IMR-90 (cell line): ENCODE results near the gene ETV6. TPM values are rescaled to one million over a fixed set of nuclear protein-coding genes. Genes with fewer than 3 reads are reported as not detected.
A peak's percentile ranks its signal among the peaks of the same experiment; 100 is the strongest.

ENCODE experiments used
- ATAC-seq: fragments of 200-7000 bp; cut with Tn5 transposase; 2 replicates; pipeline ENCODE4 v1.9.1; 2020; ENCODE audit warnings: low read depth, mild to moderate bottlenecking, moderate library complexity
- BruUV-seq: library from RNA; stranded (reverse); fragments of 400-500 nt; replicated peaks from 2 replicates; lab custom pipeline; 2021; lab: Mats Ljungman, UMichigan
- CTCF ChIA-PET: fragments of 300-600 bp; formaldehyde crosslinking; extraction: SDS; loops from one replicate; lab custom pipeline; 2021; ENCODE audit warnings: antibody characterized with exemption; lab: Yijun Ruan, JAX
- POLR2A ChIA-PET: fragments of 300-600 bp; sonication (Branson Sonifier 250); formaldehyde crosslinking; loops from one replicate; lab custom pipeline; 2022; ENCODE audit warnings: antibody characterized with exemption; ENCODE audit not compliant: unreplicated experiment; lab: Charles Lee
- DNase-seq: peaks from one replicate; pipeline ENCODE4 v3.0.0; 2013
- H2AFZ ChIP-seq: replicated peaks from 2 replicates; pipeline ENCODE3; 2013; ENCODE audit warnings: low read length, mild to moderate bottlenecking; ENCODE audit not compliant: poor library complexity
- H2AK5ac ChIP-seq: 2 replicates; pipeline ENCODE4 v1.6.1; 2013; ENCODE audit warnings: low read depth, low read length, inconsistent platforms
- H2AK9ac ChIP-seq: replicated peaks from 2 replicates; pipeline ENCODE3; 2013; ENCODE audit warnings: mild to moderate bottlenecking, low read depth, low read length, moderate library complexity; ENCODE audit not compliant: poor library complexity
- H2BK120ac ChIP-seq: 2 replicates; pipeline ENCODE4 v1.6.1; 2013; ENCODE audit warnings: low read depth, low read length, inconsistent platforms
- H2BK15ac ChIP-seq: 3 replicates; pipeline ENCODE4 v1.6.1; 2013; ENCODE audit warnings: low read depth, low read length, inconsistent platforms
- H2BK20ac ChIP-seq: 2 replicates; pipeline ENCODE4 v1.6.1; 2013; ENCODE audit warnings: low read depth, mild to moderate bottlenecking, inconsistent platforms, low read length, moderate library complexity
- H2BK5ac ChIP-seq: 2 replicates; pipeline ENCODE4 v1.6.1; 2013; ENCODE audit warnings: mild to moderate bottlenecking, low read depth, low read length, inconsistent platforms; ENCODE audit not compliant: poor library complexity, severe bottlenecking
- H3K14ac ChIP-seq: replicated peaks from 2 replicates; pipeline ENCODE4 v1.6.1; 2013; ENCODE audit warnings: low read depth, low read length, inconsistent platforms
- H3K18ac ChIP-seq: 2 replicates; pipeline ENCODE4 v1.6.1; 2013; ENCODE audit warnings: low read depth, low read length, control low read depth
- H3K23ac ChIP-seq: 2 replicates; pipeline ENCODE4 v1.6.1; 2013; ENCODE audit warnings: low read depth, low read length, inconsistent platforms
- H3K27ac ChIP-seq: 2 replicates; pipeline ENCODE4 v1.5.1; 2013; ENCODE audit warnings: mild to moderate bottlenecking, control low read depth, low read length; ENCODE audit not compliant: insufficient read depth
- H3K27me3 ChIP-seq: 2 replicates; pipeline ENCODE4 v1.6.1; 2013; ENCODE audit warnings: low read length; ENCODE audit not compliant: control insufficient read depth, insufficient read depth
- H3K36me3 ChIP-seq: 2 replicates; pipeline ENCODE4 v1.6.1; 2013; ENCODE audit warnings: low read length, mixed read lengths; ENCODE audit not compliant: control insufficient read depth, insufficient read depth
- H3K4ac ChIP-seq: 2 replicates; pipeline ENCODE4 v1.6.1; 2013; ENCODE audit warnings: low read depth, low read length, inconsistent platforms
- H3K4me1 ChIP-seq: 2 replicates; pipeline ENCODE4 v1.6.1; 2013; ENCODE audit warnings: low read length, mixed read lengths; ENCODE audit not compliant: control insufficient read depth, insufficient read depth
- H3K4me2 ChIP-seq: 2 replicates; pipeline ENCODE4 v1.6.1; 2013; ENCODE audit warnings: low read depth, mild to moderate bottlenecking, control low read depth, low read length, moderate library complexity
- H3K4me3 ChIP-seq: 2 replicates; pipeline ENCODE4 v1.5.1; 2013; ENCODE audit warnings: low read depth, mild to moderate bottlenecking, control low read depth, low read length, moderate library complexity; ENCODE audit not compliant: insufficient read depth
- H3K56ac ChIP-seq: 2 replicates; pipeline ENCODE4 v1.6.1; 2013; ENCODE audit warnings: low read length, inconsistent platforms; ENCODE audit not compliant: insufficient read depth; ENCODE audit errors: extremely low read depth
- H3K79me1 ChIP-seq, 2 experiments: 2 replicates each; pipeline ENCODE4 v1.6.1; 2013; ENCODE audit warnings: low read length in 2 of 2, inconsistent platforms in 1 of 2, low read depth in 1 of 2
- H3K9ac ChIP-seq: 2 replicates; pipeline ENCODE4 v1.6.1; 2013; ENCODE audit warnings: low read depth, low read length, control low read depth
- H3K9me1 ChIP-seq: 2 replicates; pipeline ENCODE4 v1.6.1; 2013; ENCODE audit warnings: low read length, inconsistent platforms; ENCODE audit not compliant: insufficient read depth
- H3K9me3 ChIP-seq: 2 replicates; pipeline ENCODE4 v1.6.1; 2013; ENCODE audit warnings: low read length; ENCODE audit not compliant: control insufficient read depth, insufficient read depth
- H4K20me1 ChIP-seq: 2 replicates; pipeline ENCODE4 v1.6.1; 2013; ENCODE audit warnings: low read length, inconsistent platforms; ENCODE audit not compliant: insufficient read depth
- H4K5ac ChIP-seq: 2 replicates; pipeline ENCODE4 v1.6.1; 2013; ENCODE audit warnings: mild to moderate bottlenecking, low read depth, low read length, control low read depth
- H4K8ac ChIP-seq, 2 experiments: 2 replicates each; pipeline ENCODE4 v1.6.1; 2013; ENCODE audit warnings: low read depth in 2 of 2, low read length in 2 of 2, control low read depth in 1 of 2, inconsistent platforms in 1 of 2
- H4K91ac ChIP-seq: 2 replicates; pipeline ENCODE4 v1.6.1; 2013; ENCODE audit warnings: low read depth, low read length, inconsistent platforms; ENCODE audit not compliant: insufficient read depth
- CEBPB ChIP-seq: IDR thresholded peaks from 2 replicates; pipeline ENCODE4 v1.6.1; 2012; ENCODE audit warnings: low read depth, low read length, improper control_type of control experiment
- CHD1 ChIP-seq: IDR thresholded peaks from 2 replicates; pipeline ENCODE4 v1.6.1; 2012; ENCODE audit warnings: low read depth, low read length, improper control_type of control experiment
- CTCF ChIP-seq: conservative IDR thresholded peaks from 2 replicates; pipeline ENCODE4 v1.5.1; 2012; ENCODE audit warnings: mild to moderate bottlenecking, low read depth, low read length, improper control_type of control experiment
- MAFK ChIP-seq: IDR thresholded peaks from 2 replicates; pipeline ENCODE4 v1.6.1; 2012; ENCODE audit warnings: low read depth, low read length, improper control_type of control experiment
- MAZ ChIP-seq: IDR thresholded peaks from 2 replicates; pipeline ENCODE4 v1.6.1; 2012; ENCODE audit warnings: low read depth, mild to moderate bottlenecking, low read length, improper control_type of control experiment, moderate library complexity, borderline replicate concordance
- MXI1 ChIP-seq: IDR thresholded peaks from 2 replicates; pipeline ENCODE4 v1.6.1; 2012; ENCODE audit warnings: low read depth, mild to moderate bottlenecking, low read length, moderate library complexity, borderline replicate concordance
- NFE2L2 ChIP-seq: fragments of 150-350 bp; IDR thresholded peaks from 2 replicates; pipeline ENCODE4 v1.6.1; 2016; ENCODE audit warnings: low read depth, mild to moderate bottlenecking, low read length
- RAD21 ChIP-seq: IDR thresholded peaks from 2 replicates; pipeline ENCODE4 v1.6.1; 2012; ENCODE audit warnings: low read length, improper control_type of control experiment
- SMC3 ChIP-seq: fragments of 150-350 bp; IDR thresholded peaks from 2 replicates; pipeline ENCODE4 v1.6.1; 2016; ENCODE audit warnings: low read depth, mild to moderate bottlenecking, antibody characterized with exemption, low read length, moderate library complexity
- WGBS, 2 experiments: methylation state at CpG; one replicate each; pipeline versions ENCODE4 v1.1.5 to v1.1.7; 2013; ENCODE audit warnings: missing lambda C conversion rate in 2 of 2; ENCODE audit not compliant: insufficient read length in 1 of 2; ENCODE audit errors: extremely low coverage in 2 of 2; 5-methylcytosine and 5-hydroxymethylcytosine counted together
- dilution Hi-C: fragments of 300-500 bp; cut with HindIII; formaldehyde crosslinking; loops from one replicate; pipeline ENCODE4 v1.14.3; 2018; ENCODE audit warnings: low sequenced_read_pairs; ENCODE audit not compliant: unreplicated experiment
- in situ Hi-C: fragments of 300-500 bp; cut with MboI; formaldehyde crosslinking; loops from 3 replicates; pipeline ENCODE4 v1.14.3; 2019; ENCODE audit warnings: low sequenced_read_pairs, inconsistent platforms, mixed read lengths
- intact Hi-C: fragments of 100-400 bp; cut with micrococcal nuclease; formaldehyde crosslinking; loops from 2 replicates; pipeline ENCODE4 v1.10.0; 2022
- polyA plus RNA-seq, 3 experiments: library from polyadenylated mRNA; depleted of rRNA; stranded (reverse); fragments of >200 nt; gene quantifications; 2 replicates each; pipeline ENCODE4 v1.2.3, GENCODE V29; 2012; ENCODE audit warnings: low replicate concordance in 1 of 3
- total RNA-seq: library from RNA; depleted of rRNA; stranded (reverse); fragments of >200 nt; gene quantifications from 2 replicates; pipeline ENCODE4 v1.2.3, GENCODE V29; 2012

Gene ETV6
- total and polyA plus RNA-seq, 2 of the 4 experiments (the other 2 are of a cell fraction) = 8.4 to 9.9 TPM

GRCh38 chr12:11729008-11729407 lies 79.5 kb downstream of the ETV6 start:
- ATAC-seq = no peak
- dilution Hi-C loops = no loop called here
- BruUV-seq = no TSS peak

More at GRCh38 chr12:11729008-11729407, 79.5 kb downstream of the ETV6 start:
- CTCF ChIA-PET = no interaction called here
- Histone ChIP-seq H2AK5ac (peak overlapping the region; percentile 54), H3K18ac (no peak overlapping the region), H4K8ac (no peak overlapping the region; a peak in 2 of 4 replicates), H3K9me1 (peaks cover 23% of the 10 kb centered on the region), H2BK5ac (no peak overlapping the region), H2BK20ac (no peak overlapping the region; the same call in 1 of the 2 replicates), H3K23ac (0 out of 2 replicates have a peak overlapping the region, but pooled peaks have one; percentile 12), H3K56ac (no peak overlapping the region), H2AFZ (no peak overlapping the region), H3K9me3 (no peaks in the 10 kb centered on the region), H3K14ac (peak overlapping the region; percentile 30; the same call in 1 of the 2 replicates), H3K4me2 (no peak overlapping the region), H3K79me1 (peaks cover 56 to 91% of the 10 kb centered on the region in 2 experiments), H2BK120ac (peak overlapping the region; percentile 41; the same call in 1 of the 2 replicates), H4K20me1 (no peaks in the 10 kb centered on the region), H4K5ac (no peak overlapping the region; the same call in 1 of the 2 replicates), H3K4ac (peak overlapping the region; percentile 30), H3K36me3 (no peaks in the 10 kb centered on the region), H3K27me3 (no peaks in the 10 kb centered on the region), H3K27ac (no peak overlapping the region), H3K4me3 (no peak overlapping the region), H2BK15ac (peak overlapping the region; percentile 87; the same call in 2 of the 3 replicates), H3K9ac (no peak overlapping the region), H2AK9ac (no peak overlapping the region), H3K4me1 (peaks cover 18% of the 10 kb centered on the region), H4K91ac (peak overlapping the region; percentile 44; the same call in 1 of the 2 replicates)
- WGBS, 2 experiments = 97% methylated on average over 4 of the region's 4 CpGs; no CpG with 5 or more reads in 1 of the 2 experiments
- intact Hi-C loops = no loop called here
- no peak for DNase-seq
- no peak for TF ChIP-seq NFE2L2
- no peak for TF ChIP-seq CEBPB
- TF ChIP-seq RAD21 = no peak
- no peak for TF ChIP-seq SMC3
- no peak for TF ChIP-seq CHD1
- no peak for TF ChIP-seq MAZ
- no peak for TF ChIP-seq MXI1
- TF ChIP-seq MAFK = no peak
- no peak for TF ChIP-seq CTCF
- in situ Hi-C loops = no loop called here
- POLR2A ChIA-PET = no interaction called here
